ENCODE measurements around the gene ZNF554.
"Not testable (repeated sequence)": the region's sequence is repeated elsewhere in the genome, so short reads cannot be mapped to it uniquely, and the experiment has no call there.

ZNF554 gene

GRCh38 chr19:2790557-2791271, 29.0 kb upstream of the ZNF554 start:
- no peak for DNase-seq (ENCODE audit: low spot score)

DNA sequence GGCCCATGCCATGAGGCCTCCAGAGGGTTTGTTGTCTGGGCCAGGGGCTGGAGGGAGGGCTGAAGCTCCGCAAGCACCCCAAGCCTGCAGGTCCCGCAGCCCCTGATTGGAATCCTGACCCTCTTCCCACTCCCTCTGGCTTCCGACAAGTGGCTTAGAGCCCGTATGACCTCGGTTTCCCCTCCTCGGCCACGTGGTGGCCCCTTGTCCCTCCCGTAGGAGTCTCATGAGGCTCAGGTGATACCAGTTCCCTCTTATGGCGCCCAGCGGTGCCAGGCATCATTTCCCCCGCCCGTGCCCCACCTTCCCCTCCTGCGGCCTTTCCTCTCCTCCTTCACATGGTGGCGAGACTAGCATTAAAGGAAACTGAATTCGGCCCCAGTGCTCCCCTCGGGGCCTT, 28.2 kb upstream of the ZNF554 start:
- no peak for DNase-seq (ENCODE audit: low spot score)

GRCh38 chr19:2791876-2792275, 27.8 kb upstream of the ZNF554 start:
- DNase-seq (ENCODE audit: low spot score) = no peak

- DNase-seq (ENCODE audit: low spot score) = not testable (repeated sequence)
Measured at GRCh38 chr19:2792666-2793065, 27.0 kb upstream of the ZNF554 start.

DNA sequence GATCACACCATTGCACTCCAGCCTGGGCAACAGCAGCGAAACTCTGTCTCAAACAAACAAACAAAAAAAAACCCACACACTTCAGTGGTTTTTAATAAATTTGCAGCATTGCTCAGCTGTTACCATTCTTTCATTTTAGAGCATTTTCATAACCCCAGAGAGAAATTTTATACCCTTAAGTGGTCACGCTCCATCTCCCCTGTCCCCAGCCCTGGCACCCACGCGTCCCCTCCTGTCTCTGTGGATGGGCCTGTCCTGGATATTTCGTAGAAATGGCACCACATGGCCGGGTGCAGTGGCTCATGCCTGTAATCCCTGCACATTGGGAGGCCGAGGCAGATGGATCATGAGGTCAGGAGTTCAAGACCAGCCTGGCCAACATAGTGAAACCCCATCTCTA, 26.5 kb upstream of the ZNF554 start:
- no peak for DNase-seq (ENCODE audit: low spot score)

DNA sequence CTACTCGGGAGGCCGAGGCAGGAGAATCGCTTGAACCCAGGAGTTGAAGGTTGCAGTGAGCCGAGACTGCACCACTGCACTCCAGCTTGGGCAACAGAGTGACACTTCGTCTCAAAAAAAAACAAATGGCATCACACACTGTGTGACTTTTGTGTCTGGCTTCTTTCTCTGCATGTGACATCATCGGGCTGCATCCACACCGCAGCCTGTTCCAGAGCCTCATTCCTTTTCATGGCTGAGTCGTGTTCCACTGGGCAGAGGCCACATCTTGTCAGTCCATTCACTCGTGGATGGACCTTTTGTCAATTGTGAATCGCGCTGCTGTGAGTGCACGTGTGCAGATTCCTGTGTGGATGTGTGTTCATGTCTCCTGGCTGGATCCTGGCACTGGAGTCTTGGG, 26.1 kb upstream of the ZNF554 start:
- no peak for DNase-seq (ENCODE audit: low spot score)

DNA sequence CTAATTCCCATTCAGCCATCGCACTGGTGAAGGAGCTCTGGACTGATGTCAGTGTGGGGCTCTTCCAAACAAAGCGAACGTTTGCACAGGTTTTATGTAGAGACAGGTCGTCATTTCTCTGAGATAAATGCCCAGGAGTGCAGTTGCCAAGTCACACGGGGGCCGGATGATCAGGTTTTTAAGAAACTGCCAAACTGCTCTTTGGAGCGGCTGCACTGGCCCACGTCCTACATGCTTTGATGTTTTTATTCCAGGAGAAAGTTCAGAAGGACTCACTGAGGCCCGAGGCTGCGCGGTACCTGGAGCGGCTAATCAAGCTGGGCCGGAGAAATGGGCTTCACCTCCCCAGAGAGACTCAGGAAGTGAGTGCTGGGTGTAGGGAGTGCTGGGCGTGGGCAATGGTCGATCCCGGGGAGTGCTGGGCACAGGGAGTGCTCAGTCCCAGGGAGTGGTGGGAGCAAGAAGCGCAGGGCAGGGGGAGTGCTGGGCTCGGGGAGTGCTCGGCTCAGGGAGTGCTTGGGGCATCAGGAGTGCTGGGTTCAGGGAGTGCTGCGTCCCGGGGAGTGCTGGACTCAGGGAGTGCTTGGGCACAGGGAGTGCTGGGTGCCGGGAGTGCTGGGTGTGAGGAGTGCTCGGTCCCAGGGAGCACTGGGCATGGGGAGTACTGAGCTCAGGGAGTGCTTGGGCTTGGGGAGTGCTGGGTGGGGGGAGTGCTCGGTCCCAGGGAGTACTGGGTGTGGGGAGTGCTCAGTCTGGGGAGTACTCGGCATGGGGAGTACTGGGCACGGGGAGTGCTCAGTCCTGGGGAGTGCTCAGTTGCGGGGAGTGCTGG, 23.6 kb upstream of the ZNF554 start:
- no peak for DNase-seq (ENCODE audit: low spot score)

DNA sequence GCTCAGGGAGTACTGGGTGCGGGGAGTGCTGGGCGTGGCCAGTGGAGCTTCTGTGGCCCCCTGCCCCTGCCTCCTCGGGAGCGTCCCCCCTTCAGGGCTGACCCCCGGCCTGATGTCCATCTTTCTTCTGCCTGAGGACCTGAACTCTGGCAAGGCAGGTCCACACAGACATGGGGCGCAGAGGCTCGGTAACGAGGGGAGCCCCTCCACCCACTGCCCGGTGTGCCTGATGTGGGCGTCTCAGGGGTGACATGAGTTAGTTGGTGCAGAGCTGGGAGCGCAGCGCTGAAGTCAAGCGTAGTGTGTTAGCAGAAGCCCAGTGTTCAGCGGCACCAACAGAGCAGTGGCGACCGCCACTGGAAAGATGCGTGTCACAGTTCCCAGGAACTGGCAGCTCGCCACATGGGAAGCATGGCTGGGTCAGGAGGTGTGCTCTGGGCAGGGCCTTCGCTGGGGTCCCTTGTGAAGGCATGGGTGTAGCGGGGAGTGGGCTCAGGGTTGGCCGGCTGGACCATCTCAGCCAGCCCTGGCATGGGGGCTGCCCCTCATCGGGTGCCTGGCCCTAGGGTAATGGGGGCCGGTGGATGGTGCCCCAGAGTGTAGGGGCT, 22.9 kb upstream of the ZNF554 start:
- no peak for DNase-seq (ENCODE audit: low spot score)

- DNase-seq (ENCODE audit: low spot score) = no peak
Measured at GRCh38 chr19:2797280-2797679, 22.4 kb upstream of the ZNF554 start.

- DNase-seq (ENCODE audit: low spot score) = no peak
Measured at GRCh38 chr19:2798158-2798685, 21.4 kb upstream of the ZNF554 start.

DNA sequence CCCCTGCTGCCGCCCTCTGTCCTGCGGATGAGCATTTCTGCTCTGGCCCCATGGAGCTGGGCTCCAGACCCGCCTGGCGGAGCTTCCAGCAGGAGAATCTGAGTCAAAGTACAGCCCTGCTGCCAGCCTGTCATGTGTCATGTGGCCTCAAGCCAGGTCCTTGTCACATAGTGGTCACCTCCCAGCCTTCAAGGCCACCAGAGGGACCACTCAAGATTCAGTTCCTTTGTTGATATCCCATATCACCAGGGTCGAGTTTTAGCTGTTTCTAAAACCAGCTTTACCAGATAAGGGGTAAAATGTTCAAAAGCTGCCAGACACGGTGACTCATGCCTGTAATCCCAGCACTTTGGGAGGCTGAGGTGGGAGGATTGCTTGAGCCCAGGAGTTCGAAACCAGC, 20.9 kb upstream of the ZNF554 start:
- DNase-seq (ENCODE audit: low spot score) = peak; percentile 59

DNA sequence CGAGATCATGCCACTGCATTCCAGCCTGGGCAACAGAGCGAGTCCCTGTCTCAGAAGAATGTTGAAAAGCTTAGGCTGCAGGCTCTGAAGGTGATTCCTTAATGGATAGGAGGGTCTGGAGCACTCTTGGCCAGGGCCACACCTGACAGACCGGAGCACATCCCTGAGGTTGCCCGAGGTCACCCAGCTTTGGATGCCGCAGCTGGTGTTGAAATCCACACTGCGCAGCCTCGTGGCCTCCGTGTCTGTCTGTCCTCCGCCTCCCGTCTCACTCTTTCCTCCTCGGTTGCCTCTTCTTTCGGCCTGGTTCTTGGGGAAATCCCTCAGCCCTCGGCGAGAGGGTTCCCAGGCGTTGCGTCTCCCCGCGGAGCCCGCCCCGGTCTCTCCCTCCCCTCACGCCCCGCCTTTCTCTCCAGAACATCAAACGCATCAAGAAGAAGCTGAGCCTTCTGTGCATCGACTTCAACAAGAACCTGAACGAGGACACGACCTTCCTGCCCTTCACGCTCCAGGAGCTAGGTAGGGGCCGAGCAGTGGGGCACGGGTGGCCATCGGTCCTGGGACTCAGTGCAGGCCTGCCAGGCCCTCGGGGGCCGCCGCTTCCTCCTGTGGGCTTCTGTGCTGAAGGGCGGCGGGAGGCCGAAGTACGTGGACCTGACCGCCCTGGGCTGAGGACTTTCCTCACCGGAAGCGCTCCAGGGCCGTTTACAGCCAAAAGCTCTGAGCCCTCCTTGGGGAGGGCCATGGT, 20.2 kb upstream of the ZNF554 start:
- no peak for DNase-seq (ENCODE audit: low spot score)

DNA sequence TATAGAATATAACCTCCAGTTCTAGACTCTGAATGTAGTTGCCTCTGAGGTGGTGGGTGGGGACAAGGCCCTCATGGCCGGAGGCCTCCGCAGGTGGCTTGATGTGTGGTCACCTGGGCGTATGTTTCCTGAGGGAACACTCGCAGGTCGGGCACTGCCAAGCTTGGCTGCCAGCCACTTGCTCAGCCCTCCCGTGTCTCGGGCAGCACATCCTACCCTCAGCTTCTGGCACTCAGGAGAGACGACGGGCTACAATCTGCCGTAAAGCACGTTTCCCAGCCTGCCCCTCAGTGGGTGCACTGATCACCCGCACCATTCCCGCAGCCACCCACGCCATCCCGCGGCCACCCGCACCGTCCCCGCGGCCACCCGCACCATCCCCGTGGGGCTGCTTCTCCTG, 19.2 kb upstream of the ZNF554 start:
- DNase-seq (ENCODE audit: low spot score) = no peak

DNA sequence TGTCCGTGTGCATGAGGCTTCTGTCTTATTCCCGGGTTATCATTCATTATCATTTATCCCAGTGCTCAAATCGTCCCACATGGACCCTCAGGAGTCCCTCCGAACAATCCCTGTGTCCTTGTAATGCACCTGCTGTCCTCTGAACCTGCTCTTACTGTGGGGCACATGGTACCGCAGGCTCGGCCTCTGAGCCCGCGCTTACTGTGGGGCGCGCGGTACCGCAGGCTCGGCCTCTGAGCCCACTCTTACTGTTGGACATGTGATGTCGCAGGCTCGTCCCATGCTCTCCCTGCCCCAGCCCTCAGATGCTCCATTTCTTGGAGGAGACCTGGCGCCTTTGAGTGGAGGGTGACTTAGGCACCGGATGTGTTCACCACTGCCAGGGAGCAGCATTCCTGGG, 16.8 kb upstream of the ZNF554 start:
- no peak for DNase-seq (ENCODE audit: low spot score)

DNA sequence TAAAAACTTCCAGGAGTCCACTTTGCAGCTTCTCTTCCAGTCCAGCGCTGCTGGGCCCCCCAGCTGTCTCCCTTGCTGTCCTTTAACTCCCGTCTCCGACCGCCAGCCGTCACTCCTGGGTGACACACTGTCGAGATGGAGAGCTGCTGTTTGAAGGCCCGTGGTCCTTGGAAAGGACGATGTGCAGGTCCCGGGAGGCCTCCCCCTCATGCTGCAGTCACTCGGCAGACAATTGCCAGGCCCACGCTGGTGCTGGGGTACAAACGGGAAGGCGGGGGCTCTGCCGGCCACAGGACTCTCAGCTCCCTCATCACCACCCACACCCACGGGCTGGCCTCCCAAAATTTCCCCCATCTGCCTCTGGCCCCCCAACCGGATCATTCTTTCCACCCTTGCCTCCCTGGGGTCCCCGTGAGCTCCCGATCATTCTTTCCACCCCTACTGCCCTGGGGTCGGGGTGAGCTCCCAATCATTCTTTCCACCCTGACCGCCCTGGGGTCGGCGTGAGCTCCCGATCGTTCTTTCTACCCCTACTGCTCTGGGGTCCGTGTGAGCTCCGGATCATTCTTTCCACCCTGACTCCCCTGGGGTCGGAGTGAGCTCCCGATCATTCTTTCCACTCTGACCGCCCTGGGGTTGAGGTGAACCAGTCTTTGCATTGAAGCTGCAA, 16.0 kb upstream of the ZNF554 start:
- DNase-seq (ENCODE audit: low spot score) = no peak

GRCh38 chr19:2804156-2805004, 15.3 kb upstream of the ZNF554 start:
- no peak for DNase-seq (ENCODE audit: low spot score)

- DNase-seq (ENCODE audit: low spot score) = no peak
Measured at GRCh38 chr19:2805261-2805900, 14.3 kb upstream of the ZNF554 start.

- no peak for DNase-seq (ENCODE audit: low spot score)
Measured at GRCh38 chr19:2805991-2806649, 13.5 kb upstream of the ZNF554 start.

GRCh38 chr19:2806736-2807378, 12.8 kb upstream of the ZNF554 start:
- DNase-seq (ENCODE audit: low spot score) = no peak
